NB4 (cell line): Measurements from ENCODE around the gene NUAK1.

Experiments used
- MYC ChIP-seq: IDR thresholded peaks from 2 replicates; pipeline ENCODE4 v1.6.1; 2011; ENCODE audit warnings: low read depth, low read length
- POLR2A ChIP-seq: IDR thresholded peaks from 2 replicates; pipeline ENCODE4 v1.6.1; 2011; ENCODE audit warnings: mild to moderate bottlenecking; ENCODE audit not compliant: insufficient read length; ENCODE audit errors: extremely low read depth
- TF ChIP-seq, protein P1 (sequence below): IDR thresholded peaks from 2 replicates; pipeline ENCODE4 v1.6.1; 2011; ENCODE audit warnings: low read depth, low read length
- TF ChIP-seq, protein P2 (sequence below): IDR thresholded peaks from one replicate; pipeline ENCODE4 v1.5.1; 2012; ENCODE audit warnings: low read depth, low read length

DNA sequence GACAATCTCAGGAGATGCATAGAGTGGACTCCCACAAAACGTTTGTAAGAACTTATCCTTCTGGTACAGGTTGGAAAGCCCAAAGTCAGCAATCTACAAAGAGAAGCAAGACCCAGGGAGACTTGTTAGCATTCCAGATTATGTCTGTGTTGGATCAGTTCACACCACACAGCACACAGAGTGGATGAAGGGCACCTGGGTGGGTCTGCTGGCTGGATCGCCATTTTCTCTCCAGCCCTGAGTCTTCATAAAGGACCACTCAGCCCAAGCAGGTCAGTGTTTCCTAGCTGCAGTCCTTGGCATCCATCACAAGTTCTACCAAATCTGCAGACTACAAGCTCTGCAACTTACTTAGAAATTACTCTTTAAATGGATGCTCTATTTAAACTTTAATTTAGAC, 66.0 kb downstream of the NUAK1 start:
- TF ChIP-seq, protein P1, sequence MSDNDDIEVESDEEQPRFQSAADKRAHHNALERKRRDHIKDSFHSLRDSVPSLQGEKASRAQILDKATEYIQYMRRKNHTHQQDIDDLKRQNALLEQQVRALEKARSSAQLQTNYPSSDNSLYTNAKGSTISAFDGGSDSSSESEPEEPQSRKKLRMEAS: no peak
- TF ChIP-seq POLR2A (no peak), MYC (no peak)
- TF ChIP-seq, protein P2, sequence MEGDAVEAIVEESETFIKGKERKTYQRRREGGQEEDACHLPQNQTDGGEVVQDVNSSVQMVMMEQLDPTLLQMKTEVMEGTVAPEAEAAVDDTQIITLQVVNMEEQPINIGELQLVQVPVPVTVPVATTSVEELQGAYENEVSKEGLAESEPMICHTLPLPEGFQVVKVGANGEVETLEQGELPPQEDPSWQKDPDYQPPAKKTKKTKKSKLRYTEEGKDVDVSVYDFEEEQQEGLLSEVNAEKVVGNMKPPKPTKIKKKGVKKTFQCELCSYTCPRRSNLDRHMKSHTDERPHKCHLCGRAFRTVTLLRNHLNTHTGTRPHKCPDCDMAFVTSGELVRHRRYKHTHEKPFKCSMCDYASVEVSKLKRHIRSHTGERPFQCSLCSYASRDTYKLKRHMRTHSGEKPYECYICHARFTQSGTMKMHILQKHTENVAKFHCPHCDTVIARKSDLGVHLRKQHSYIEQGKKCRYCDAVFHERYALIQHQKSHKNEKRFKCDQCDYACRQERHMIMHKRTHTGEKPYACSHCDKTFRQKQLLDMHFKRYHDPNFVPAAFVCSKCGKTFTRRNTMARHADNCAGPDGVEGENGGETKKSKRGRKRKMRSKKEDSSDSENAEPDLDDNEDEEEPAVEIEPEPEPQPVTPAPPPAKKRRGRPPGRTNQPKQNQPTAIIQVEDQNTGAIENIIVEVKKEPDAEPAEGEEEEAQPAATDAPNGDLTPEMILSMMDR: no peak
